ENCODE results near the gene MEF2A. TPM values are rescaled to one million over a fixed set of nuclear protein-coding genes. Genes with fewer than 3 reads are reported as not detected.

The MEF2A gene
- total and polyA plus RNA-seq, 8 donors: 9.2 to 24.4 (median 15.9) TPM

- no peak for FAIRE-seq
- ATAC-seq: peak in 1 of 4 donors; percentile 30
- Histone ChIP-seq H3K27ac (no peak overlapping the region), H3K4me3 (no peak overlapping the region), H3K36me3 (peaks cover 0 to 6% (median 0%) of the 10 kb centered on the region in 3 donors), H3K4me1 (peaks cover 0 to 3% (median 0%) of the 10 kb centered on the region in 3 donors), H3K27me3 (no peaks in the 10 kb centered on the region), H3K9me3 (no peaks in the 10 kb centered on the region)
- no peak for DNase-seq
- TF ChIP-seq CTCF (IDR thresholded peaks at IDR 0.05): no peak
- WGBS, 2 donors: 87 to 90% methylated on average over 5 of the region's 5 CpGs
- intact Hi-C loops (cut with DNase I): no loop called here
Observed at GRCh38 chr15:99719096-99719541, 153.3 kb downstream of the MEF2A start.

- Histone ChIP-seq H3K27ac (no peak overlapping the region), H3K27me3 (no peaks in the 10 kb centered on the region), H3K4me1 (peaks cover 0 to 3% (median 0%) of the 10 kb centered on the region in 3 donors), H3K4me3 (no peak overlapping the region), H3K36me3 (no peaks in the 10 kb centered on the region), H3K9me3 (no peaks in the 10 kb centered on the region)
- no peak for ATAC-seq
- intact Hi-C loops (cut with DNase I): no loop called here
- no peak for FAIRE-seq
- WGBS, 2 donors: 88 to 93% methylated on average over 7 of the region's 7 CpGs
- DNase-seq: no peak
- no peak for TF ChIP-seq CTCF (IDR thresholded peaks at IDR 0.05)
Observed at GRCh38 chr15:99720533-99720932, 154.7 kb downstream of the MEF2A start.

- Histone ChIP-seq H3K27me3 (no peaks in the 10 kb centered on the region), H3K27ac (no peak overlapping the region), H3K9me3 (no peaks in the 10 kb centered on the region), H3K4me3 (no peak overlapping the region), H3K4me1 (peaks cover 0 to 3% (median 0%) of the 10 kb centered on the region in 3 donors), H3K36me3 (no peaks in the 10 kb centered on the region)
- DNase-seq (no peak), ATAC-seq (peak; percentile 69 to 91 (median 82)), FAIRE-seq (no peak)
- 69 to 82% methylated on average over 3 of the region's 3 CpGs for WGBS, 2 donors
- intact Hi-C loops (cut with DNase I): no loop called here
- TF ChIP-seq CTCF (IDR thresholded peaks at IDR 0.05): no peak
Observed at GRCh38 chr15:99721104-99721778, 155.5 kb downstream of the MEF2A start.

- no peak overlapping the region for H3K4me3 ChIP-seq
- no peaks in the 10 kb centered on the region for H3K9me3 ChIP-seq
- intact Hi-C loops (cut with DNase I): no loop called here
- no peak for TF ChIP-seq CTCF (IDR thresholded peaks at IDR 0.05)
- no peaks in the 10 kb centered on the region for H3K36me3 ChIP-seq
- FAIRE-seq (no peak), DNase-seq (no peak), ATAC-seq (no peak)
- no peaks in the 10 kb centered on the region for H3K27me3 ChIP-seq
- no peak overlapping the region for H3K27ac ChIP-seq
- WGBS, 2 donors: 95 to 98% methylated on average over 4 of the region's 4 CpGs
- peaks cover 0 to 3% (median 0%) of the 10 kb centered on the region in 3 donors for H3K4me1 ChIP-seq
Observed at GRCh38 chr15:99721896-99722295, 156.1 kb downstream of the MEF2A start.

- no peak for TF ChIP-seq CTCF (IDR thresholded peaks at IDR 0.05)
- FAIRE-seq (no peak), DNase-seq (no peak), ATAC-seq (no peak)
- H3K27me3 ChIP-seq: no peaks in the 10 kb centered on the region
- no peaks in the 10 kb centered on the region for H3K36me3 ChIP-seq
- H3K4me3 ChIP-seq: no peak overlapping the region
- intact Hi-C loops (cut with DNase I): no loop called here
- 94 to 95% methylated on average over 3 of the region's 3 CpGs for WGBS, 2 donors
- no peak overlapping the region for H3K27ac ChIP-seq
- H3K4me1 ChIP-seq: peaks cover 0 to 3% (median 0%) of the 10 kb centered on the region in 3 donors
- H3K9me3 ChIP-seq: no peaks in the 10 kb centered on the region
Observed at GRCh38 chr15:99722406-99722805, 156.6 kb downstream of the MEF2A start.
